HL-60 (cell line): ENCODE results near the gene LRRC19.

Source experiments
- DNase-seq, 2 experiments: peaks; one replicate each; pipeline ENCODE4 v3.0.0-alpha.2; 2010 to 2020; ENCODE audit warnings: low read depth in 1 of 2, low spot score in 1 of 2
- H3K27ac ChIP-seq: fragments of 250-450 bp; sonication (Bioruptor Pico); replicated peaks from 2 replicates; pipeline ENCODE4 v1.5.1; 2020; ENCODE audit warnings: mild to moderate bottlenecking, moderate library complexity
- H3K27me3 ChIP-seq: fragments of 250-450 bp; sonication (Bioruptor Pico); 2 replicates; pipeline ENCODE4 v1.5.1; 2021; ENCODE audit warnings: mild to moderate bottlenecking, moderate library complexity; ENCODE audit not compliant: insufficient read depth, poor library complexity, severe bottlenecking
- H3K4me3 ChIP-seq: replicated peaks from 2 replicates; pipeline ENCODE4 v1.5.1; 2011; ENCODE audit warnings: mild to moderate bottlenecking, control low read depth, low read length; ENCODE audit not compliant: insufficient read depth
- GABPA ChIP-seq: IDR thresholded peaks from 2 replicates; pipeline ENCODE4 v1.6.1; 2012; ENCODE audit warnings: low read depth
- POLR2AphosphoS5 ChIP-seq: IDR thresholded peaks from 2 replicates; pipeline ENCODE4 v1.6.1; 2012; ENCODE audit warnings: low read depth
- SPI1 ChIP-seq: IDR thresholded peaks from 2 replicates; pipeline ENCODE4 v1.6.1; 2012; ENCODE audit warnings: low read depth, mild to moderate bottlenecking, borderline replicate concordance
- TF ChIP-seq, protein P1 (sequence below): IDR thresholded peaks from one replicate; pipeline ENCODE4 v1.5.1; 2011; ENCODE audit warnings: low read length, control low read depth, inconsistent platforms; ENCODE audit not compliant: insufficient read depth
- TF ChIP-seq, protein P2 (sequence below): IDR thresholded peaks from 2 replicates; pipeline ENCODE4 v1.6.1; 2012; ENCODE audit warnings: low read depth; ENCODE audit not compliant: insufficient replicate concordance

The LRRC19 gene

DNA sequence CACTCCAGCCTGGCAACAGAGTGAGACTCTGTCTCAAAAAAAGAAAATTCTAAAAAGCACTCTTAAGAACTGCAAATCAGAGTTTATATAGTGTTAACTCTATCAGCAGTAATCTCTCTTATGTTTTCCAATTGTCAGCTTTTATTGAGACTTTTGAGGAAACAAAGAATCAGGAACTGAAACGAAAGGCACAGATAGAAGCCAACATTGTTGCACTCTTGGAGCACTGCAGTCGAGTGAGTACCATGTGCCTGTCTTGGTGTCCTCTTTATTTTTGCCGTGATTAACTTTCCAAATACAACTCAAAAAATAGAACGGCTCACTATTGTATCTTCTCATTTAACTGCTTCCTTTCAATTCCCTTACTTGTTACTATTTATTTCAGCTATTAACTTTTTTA is 41.7 kb upstream of the LRRC19 start:
- no peak overlapping the region for H3K27ac ChIP-seq
- TF ChIP-seq GABPA (no peak), SPI1 (no peak), POLR2AphosphoS5 (no peak)
- TF ChIP-seq, protein P1, sequence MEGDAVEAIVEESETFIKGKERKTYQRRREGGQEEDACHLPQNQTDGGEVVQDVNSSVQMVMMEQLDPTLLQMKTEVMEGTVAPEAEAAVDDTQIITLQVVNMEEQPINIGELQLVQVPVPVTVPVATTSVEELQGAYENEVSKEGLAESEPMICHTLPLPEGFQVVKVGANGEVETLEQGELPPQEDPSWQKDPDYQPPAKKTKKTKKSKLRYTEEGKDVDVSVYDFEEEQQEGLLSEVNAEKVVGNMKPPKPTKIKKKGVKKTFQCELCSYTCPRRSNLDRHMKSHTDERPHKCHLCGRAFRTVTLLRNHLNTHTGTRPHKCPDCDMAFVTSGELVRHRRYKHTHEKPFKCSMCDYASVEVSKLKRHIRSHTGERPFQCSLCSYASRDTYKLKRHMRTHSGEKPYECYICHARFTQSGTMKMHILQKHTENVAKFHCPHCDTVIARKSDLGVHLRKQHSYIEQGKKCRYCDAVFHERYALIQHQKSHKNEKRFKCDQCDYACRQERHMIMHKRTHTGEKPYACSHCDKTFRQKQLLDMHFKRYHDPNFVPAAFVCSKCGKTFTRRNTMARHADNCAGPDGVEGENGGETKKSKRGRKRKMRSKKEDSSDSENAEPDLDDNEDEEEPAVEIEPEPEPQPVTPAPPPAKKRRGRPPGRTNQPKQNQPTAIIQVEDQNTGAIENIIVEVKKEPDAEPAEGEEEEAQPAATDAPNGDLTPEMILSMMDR, result no peak
- TF ChIP-seq, protein P2, sequence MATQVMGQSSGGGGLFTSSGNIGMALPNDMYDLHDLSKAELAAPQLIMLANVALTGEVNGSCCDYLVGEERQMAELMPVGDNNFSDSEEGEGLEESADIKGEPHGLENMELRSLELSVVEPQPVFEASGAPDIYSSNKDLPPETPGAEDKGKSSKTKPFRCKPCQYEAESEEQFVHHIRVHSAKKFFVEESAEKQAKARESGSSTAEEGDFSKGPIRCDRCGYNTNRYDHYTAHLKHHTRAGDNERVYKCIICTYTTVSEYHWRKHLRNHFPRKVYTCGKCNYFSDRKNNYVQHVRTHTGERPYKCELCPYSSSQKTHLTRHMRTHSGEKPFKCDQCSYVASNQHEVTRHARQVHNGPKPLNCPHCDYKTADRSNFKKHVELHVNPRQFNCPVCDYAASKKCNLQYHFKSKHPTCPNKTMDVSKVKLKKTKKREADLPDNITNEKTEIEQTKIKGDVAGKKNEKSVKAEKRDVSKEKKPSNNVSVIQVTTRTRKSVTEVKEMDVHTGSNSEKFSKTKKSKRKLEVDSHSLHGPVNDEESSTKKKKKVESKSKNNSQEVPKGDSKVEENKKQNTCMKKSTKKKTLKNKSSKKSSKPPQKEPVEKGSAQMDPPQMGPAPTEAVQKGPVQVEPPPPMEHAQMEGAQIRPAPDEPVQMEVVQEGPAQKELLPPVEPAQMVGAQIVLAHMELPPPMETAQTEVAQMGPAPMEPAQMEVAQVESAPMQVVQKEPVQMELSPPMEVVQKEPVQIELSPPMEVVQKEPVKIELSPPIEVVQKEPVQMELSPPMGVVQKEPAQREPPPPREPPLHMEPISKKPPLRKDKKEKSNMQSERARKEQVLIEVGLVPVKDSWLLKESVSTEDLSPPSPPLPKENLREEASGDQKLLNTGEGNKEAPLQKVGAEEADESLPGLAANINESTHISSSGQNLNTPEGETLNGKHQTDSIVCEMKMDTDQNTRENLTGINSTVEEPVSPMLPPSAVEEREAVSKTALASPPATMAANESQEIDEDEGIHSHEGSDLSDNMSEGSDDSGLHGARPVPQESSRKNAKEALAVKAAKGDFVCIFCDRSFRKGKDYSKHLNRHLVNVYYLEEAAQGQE, result no peak
- H3K27me3 ChIP-seq, result no peaks in the 10 kb centered on the region
- no peak overlapping the region for H3K4me3 ChIP-seq
- DNase-seq, result no peak

DNA sequence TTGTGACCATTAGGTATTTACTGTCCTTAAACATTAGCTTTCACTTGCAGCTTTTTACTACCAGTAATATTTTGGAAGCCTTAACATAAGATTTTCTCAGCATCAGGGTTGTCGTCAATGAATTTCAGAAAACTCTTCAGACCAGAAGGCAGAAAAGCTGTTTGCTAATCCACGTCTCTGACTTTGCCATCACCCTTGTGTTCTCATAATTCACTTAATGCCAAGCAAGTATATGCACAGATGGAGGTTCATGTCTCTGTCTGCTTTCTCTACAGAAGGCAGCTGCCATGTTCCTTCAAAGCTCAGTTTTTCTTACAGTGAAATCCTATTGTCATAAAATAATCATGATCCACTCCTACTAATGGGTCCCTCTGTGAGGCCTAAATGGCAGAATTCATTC is 37.7 kb upstream of the LRRC19 start:
- no peak for DNase-seq
- no peaks in the 10 kb centered on the region for H3K27me3 ChIP-seq
- H3K27ac ChIP-seq, result no peak overlapping the region
- no peak overlapping the region for H3K4me3 ChIP-seq
- TF ChIP-seq, protein P1, result no peak
- no peak for TF ChIP-seq POLR2AphosphoS5

DNA sequence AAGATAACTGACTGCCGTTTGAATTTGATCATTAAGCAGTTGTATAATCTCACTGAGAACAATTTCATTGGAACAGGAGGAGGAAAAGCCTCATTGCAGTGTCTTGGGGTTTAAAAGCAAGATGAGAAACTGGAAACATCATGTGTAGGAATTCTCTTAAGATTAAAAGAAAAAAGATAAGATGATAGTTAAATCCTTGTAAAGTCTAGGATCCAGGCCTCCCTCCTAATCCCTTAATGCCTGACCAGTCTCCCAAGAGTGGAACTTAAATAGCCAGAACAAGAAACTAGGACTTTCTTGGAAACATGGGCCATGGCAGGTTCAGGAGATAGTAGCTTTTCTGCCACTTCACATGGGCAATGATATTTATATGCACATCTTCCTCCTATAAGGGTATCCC is 37.0 kb upstream of the LRRC19 start:
- no peak overlapping the region for H3K27ac ChIP-seq
- no peak for DNase-seq
- no peak overlapping the region for H3K4me3 ChIP-seq
- TF ChIP-seq, protein P2, result no peak
- TF ChIP-seq SPI1 (no peak), POLR2AphosphoS5 (no peak), GABPA (no peak)
- TF ChIP-seq, protein P1, result no peak
- H3K27me3 ChIP-seq, result no peaks in the 10 kb centered on the region

DNA sequence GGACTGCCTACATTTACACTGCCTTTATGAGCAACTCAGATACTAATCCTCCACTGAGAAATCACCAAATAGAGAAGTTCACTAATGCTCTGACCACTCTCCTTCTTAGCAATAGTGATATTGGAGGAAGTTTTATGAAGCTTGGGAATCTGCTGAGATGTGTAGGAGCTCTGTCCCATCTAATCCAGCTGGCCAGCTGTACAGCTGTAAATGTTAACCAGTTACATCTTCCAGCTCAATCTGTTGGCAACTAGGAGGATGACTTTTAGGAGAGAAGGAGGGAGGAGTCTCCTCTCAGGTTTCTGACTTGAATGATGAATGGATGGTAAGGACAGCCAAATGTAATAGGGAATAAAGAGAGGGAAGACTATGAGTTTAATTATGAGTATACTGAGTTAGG is 36.3 kb upstream of the LRRC19 start:
- Histone ChIP-seq H3K4me3 (no peak overlapping the region), H3K27ac (no peak overlapping the region), H3K27me3 (no peaks in the 10 kb centered on the region)
- TF ChIP-seq GABPA, result no peak
- no peak for TF ChIP-seq POLR2AphosphoS5
- TF ChIP-seq, protein P1, result no peak
- no peak for TF ChIP-seq SPI1
- TF ChIP-seq, protein P2, result no peak
- no peak for DNase-seq
